Measurements from ENCODE around the gene MUC5B.
"Not testable (repeated sequence)": the region's sequence is repeated elsewhere in the genome, so short reads cannot be mapped to it uniquely, and the experiment has no call there.

GRCh38 chr11:1215826-1216225, 7.0 kb upstream of the MUC5B start:
- TF ChIP-seq EZH2phosphoT487 (IDR thresholded peaks at IDR 0.05; ENCODE audit: insufficient read depth, low read depth); EZH2 (IDR thresholded peaks at IDR 0.05; ENCODE audit: insufficient read depth, poor library complexity, severe bottlenecking): not testable (repeated sequence)
